Lower leg skin (tissue), 4 donors: ENCODE data around the gene GDPD4. TPM values are rescaled to one million over a fixed set of nuclear protein-coding genes. Genes with fewer than 3 reads are reported as not detected.

ENCODE experiments used
- DNase-seq, 2 donors: peaks; one replicate each; pipeline ENCODE4 v3.0.0-alpha.2; 2019; ENCODE audit warnings: low spot score in 2 of 2
- H3K4me3 ChIP-seq: fragments of 200-600 bp; sonication (generic); 2 replicates; pipeline ENCODE4 v1.5.1; 2017; ENCODE audit warnings: mild to moderate bottlenecking, low read depth; ENCODE audit not compliant: poor library complexity, severe bottlenecking
- CTCF ChIP-seq, 3 donors: fragments of 450-650 bp; IDR thresholded peaks; one replicate each; pipeline ENCODE4 v1.5.1; 2016; ENCODE audit warnings: antibody characterized with exemption in 3 of 3, mild to moderate bottlenecking in 3 of 3, moderate library complexity in 2 of 3
- POLR2A ChIP-seq, 2 donors: fragments of 450-650 bp; IDR thresholded peaks; one replicate each; pipeline ENCODE4 v1.6.1; 2016 to 2017; ENCODE audit warnings: antibody characterized with exemption in 2 of 2, mild to moderate bottlenecking in 1 of 2, moderate library complexity in 1 of 2
- WGBS, 2 donors: methylation state at CpG; one replicate each; pipeline ENCODE4 v1.1.5; 2018; 5-methylcytosine and 5-hydroxymethylcytosine counted together
- intact Hi-C: fragments of 100-400 bp; cut with DNase I; formaldehyde crosslinking; loops from one replicate; pipeline ENCODE4 v1.15.0; 2023; ENCODE audit warnings: low total_unique reads
- total RNA-seq, 4 donors: library from RNA; depleted of rRNA; stranded (reverse); fragments of >200 nt; gene quantifications; one replicate each; pipeline ENCODE4 v1.1.0, GENCODE V29; 2016

The GDPD4 gene
- total RNA-seq, 4 donors from 2014 or later: not detected

- intact Hi-C loops: no loop called here
- WGBS, 2 donors: 91 to 96% methylated on average over 2 to 3 of the region's 3 CpGs
- DNase-seq: no peak
- no peak overlapping the region for H3K4me3 ChIP-seq
- TF ChIP-seq POLR2A (IDR thresholded peaks at IDR 0.05): no peak
- TF ChIP-seq CTCF (IDR thresholded peaks at IDR 0.05): no peak
Observed at GRCh38 chr11:77332259-77332658, 30.8 kb upstream of the GDPD4 start.

- no peak overlapping the region for H3K4me3 ChIP-seq
- WGBS, 2 donors: 62 to 74% methylated on average over 1 of the region's 1 CpG
- TF ChIP-seq POLR2A (IDR thresholded peaks at IDR 0.05) (no peak), CTCF (IDR thresholded peaks at IDR 0.05) (no peak)
- intact Hi-C loops: no loop called here
- no peak for DNase-seq
Observed at GRCh38 chr11:77325159-77325558, 23.7 kb upstream of the GDPD4 start.

- no peak for DNase-seq
- TF ChIP-seq CTCF (IDR thresholded peaks at IDR 0.05) (no peak), POLR2A (IDR thresholded peaks at IDR 0.05) (no peak)
- no peak overlapping the region for H3K4me3 ChIP-seq
- intact Hi-C loops: no loop called here
Observed at GRCh38 chr11:77324508-77324907, 23.0 kb upstream of the GDPD4 start.

- TF ChIP-seq POLR2A (IDR thresholded peaks at IDR 0.05) (no peak), CTCF (IDR thresholded peaks at IDR 0.05) (no peak)
- intact Hi-C loops: no loop called here
- no peak overlapping the region for H3K4me3 ChIP-seq
- DNase-seq: no peak
- 89 to 93% methylated on average over 2 of the region's 2 CpGs for WGBS, 2 donors
Observed at GRCh38 chr11:77322926-77323590, 21.6 kb upstream of the GDPD4 start.

- TF ChIP-seq POLR2A (IDR thresholded peaks at IDR 0.05): no peak
- TF ChIP-seq CTCF (IDR thresholded peaks at IDR 0.05): no peak
- intact Hi-C loops: no loop called here
- no peak for DNase-seq
- no peak overlapping the region for H3K4me3 ChIP-seq
- 76% methylated on average over 2 of the region's 2 CpGs for WGBS, 2 donors
Observed at GRCh38 chr11:77322506-77322905, 21.0 kb upstream of the GDPD4 start.

GRCh38 chr11:77320351-77320750 lies 18.9 kb upstream of the GDPD4 start:
- intact Hi-C loops: no loop called here
- 85 to 95% methylated on average over 1 of the region's 1 CpG for WGBS, 2 donors
- no peak for DNase-seq
- no peak overlapping the region for H3K4me3 ChIP-seq
- no peak for TF ChIP-seq CTCF (IDR thresholded peaks at IDR 0.05)
